Activated CD4-positive, alpha-beta memory T cell treated with anti-CD3 and anti-CD28 coated beads, Interleukin-2, amount 10 ng/mL, durations not matched to agents 7 days and 5 days (primary cell): ENCODE results near the gene FBXW11. TPM values are rescaled to one million over a fixed set of nuclear protein-coding genes. Genes with fewer than 3 reads are reported as not detected.

Experiments used
- CTCF ChIA-PET: fragments of 350-600 bp; sonication (Branson Sonifier 250); formaldehyde crosslinking; loops from one replicate; lab custom pipeline; 2021; ENCODE audit warnings: antibody characterized with exemption, inconsistent platforms; lab: Charles Lee
- POLR2A ChIA-PET: fragments of 350-600 bp; sonication (Branson Sonifier 250); formaldehyde crosslinking; loops from one replicate; lab custom pipeline; 2021; ENCODE audit warnings: antibody characterized with exemption; lab: Charles Lee
- DNase-seq: peaks from one replicate; pipeline ENCODE4 v3.0.0-alpha.2; 2020
- H3K27ac Mint-ChIP-seq: one replicate; pipeline ENCODE4 v1.8.0; 2021; ENCODE audit warnings: mild to moderate bottlenecking, mixed read lengths
- H3K27me3 Mint-ChIP-seq: one replicate; pipeline ENCODE4 v1.8.0; 2021; ENCODE audit warnings: mixed read lengths
- H3K36me3 Mint-ChIP-seq: one replicate; pipeline ENCODE4 v1.8.0; 2021; ENCODE audit warnings: low read depth, mixed read lengths
- H3K4me1 Mint-ChIP-seq: one replicate; pipeline ENCODE4 v1.8.0; 2021; ENCODE audit warnings: mixed read lengths
- H3K4me3 Mint-ChIP-seq: one replicate; pipeline ENCODE4 v1.8.0; 2021; ENCODE audit warnings: mild to moderate bottlenecking, mixed read lengths
- H3K9me3 Mint-ChIP-seq: one replicate; pipeline ENCODE4 v1.8.0; 2021; ENCODE audit warnings: mixed read lengths
- total RNA-seq, 2 experiments: library from RNA; stranded (reverse); gene quantifications; one replicate each; pipeline ENCODE4 v1.2.3, GENCODE V29; 2021

Gene FBXW11
- total RNA-seq, result 10 to 100 TPM; 37.4 to 38.8 TPM

DNA sequence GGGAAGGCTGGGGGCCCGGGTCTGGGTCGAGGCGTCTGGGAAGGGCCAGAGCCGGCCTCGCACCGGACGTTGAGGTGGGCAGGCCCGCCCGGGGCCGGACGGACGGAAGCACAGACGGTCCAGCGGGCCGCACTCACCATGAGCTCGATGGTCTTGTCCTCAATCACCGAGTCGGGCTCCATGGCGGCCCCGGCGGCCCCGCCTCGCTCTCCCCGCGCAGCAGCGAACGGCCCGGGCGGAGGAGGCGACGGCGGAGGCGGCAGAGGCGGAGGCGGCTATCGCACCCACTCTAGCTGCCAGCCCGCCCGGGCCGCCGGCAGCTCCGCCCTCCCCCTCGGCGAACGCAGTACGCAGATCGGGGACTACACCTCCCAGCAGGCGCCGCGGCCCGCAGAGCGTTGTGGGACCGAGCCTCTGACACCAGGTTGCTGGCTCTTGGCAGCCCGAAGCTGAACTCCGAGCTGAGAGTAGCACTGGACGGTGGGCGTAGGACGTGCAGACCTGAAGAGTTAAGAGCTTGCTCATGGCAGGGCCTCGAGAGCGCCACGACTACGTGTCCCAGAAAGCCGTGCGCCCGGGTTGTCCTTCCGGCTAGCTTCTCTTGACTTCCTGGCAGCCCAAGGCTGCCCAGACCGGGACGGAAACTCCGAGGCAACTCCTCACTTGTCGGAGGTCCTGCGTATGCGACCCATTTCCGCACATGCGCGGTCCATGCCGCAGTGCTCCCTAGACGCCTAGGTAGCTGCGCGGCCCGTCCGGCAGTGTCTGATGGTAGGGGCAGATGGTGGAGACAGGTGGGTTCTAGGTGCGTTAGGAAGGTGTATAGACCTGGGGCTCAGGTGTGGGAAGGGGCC lies at the start of gene FBXW11:
TSS of gene FBXW11 (minus strand) at position 318 of the 854 bp plus-strand sequence. CDS start at position 182, 136 bp downstream.
- ChIA-PET POLR2A (interaction anchor here (0.5 to 5.3 kb wide), 45 partner anchors 10 to 1051 kb away, joined by 3 to 44 read pairs (median 4); partner anchors contain the start of genes NPM1, RPL26L1 and STK10), CTCF (interaction anchor here (0.7 to 3.9 kb wide), 21 partner anchors 9 to 766 kb away, joined by 3 to 31 read pairs (median 4); partner anchors contain the start of gene STK10)
- H3K4me3 Mint-ChIP-seq, result peak within 1 kb of the TSS; percentile 90
- no peaks in the 10 kb centered on the region for H3K9me3 Mint-ChIP-seq
- peaks cover 13% of the 10 kb centered on the region for H3K36me3 Mint-ChIP-seq
- peaks cover 50% of the 10 kb centered on the region for H3K4me1 Mint-ChIP-seq
- DNase-seq, result peak; percentile 95
- H3K27ac Mint-ChIP-seq, result peak within 1 kb of the TSS; percentile 94
- H3K27me3 Mint-ChIP-seq, result no peaks in the 10 kb centered on the region

DNA sequence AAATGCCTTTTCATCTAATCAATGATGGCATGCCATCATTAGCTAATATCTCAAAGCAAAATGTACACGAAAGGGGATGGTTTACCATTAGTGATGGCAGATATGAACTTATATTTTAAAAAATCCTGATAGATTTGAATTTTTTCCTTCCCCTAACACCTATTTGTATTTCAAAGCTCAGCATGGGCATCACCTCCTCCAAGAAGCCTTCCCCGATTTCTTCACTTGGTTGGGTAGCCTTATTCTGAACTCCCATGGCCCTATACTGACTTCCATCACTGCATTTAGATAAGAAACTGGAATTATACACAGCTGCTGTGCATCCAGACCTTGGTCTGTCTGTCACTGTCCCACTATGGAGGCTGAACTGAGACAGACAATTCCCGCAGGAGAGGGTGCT lies 49.6 kb upstream of the FBXW11 start:
- DNase-seq, result no peak
- Mint-ChIP-seq H3K4me3 (no peak overlapping the region), H3K9me3 (no peaks in the 10 kb centered on the region), H3K27ac (no peak overlapping the region), H3K4me1 (peaks cover 11% of the 10 kb centered on the region), H3K27me3 (no peaks in the 10 kb centered on the region), H3K36me3 (peaks cover 86% of the 10 kb centered on the region)
- ChIA-PET CTCF (interaction anchor here (0.6 kb wide), 1 partner anchor 236 kb away, joined by 3 read pairs; no protein-coding TSS in a partner anchor), POLR2A (interaction anchor here (3.3 kb wide), 1 partner anchor 10 kb away, joined by 21 read pairs; no protein-coding TSS in a partner anchor)

DNA sequence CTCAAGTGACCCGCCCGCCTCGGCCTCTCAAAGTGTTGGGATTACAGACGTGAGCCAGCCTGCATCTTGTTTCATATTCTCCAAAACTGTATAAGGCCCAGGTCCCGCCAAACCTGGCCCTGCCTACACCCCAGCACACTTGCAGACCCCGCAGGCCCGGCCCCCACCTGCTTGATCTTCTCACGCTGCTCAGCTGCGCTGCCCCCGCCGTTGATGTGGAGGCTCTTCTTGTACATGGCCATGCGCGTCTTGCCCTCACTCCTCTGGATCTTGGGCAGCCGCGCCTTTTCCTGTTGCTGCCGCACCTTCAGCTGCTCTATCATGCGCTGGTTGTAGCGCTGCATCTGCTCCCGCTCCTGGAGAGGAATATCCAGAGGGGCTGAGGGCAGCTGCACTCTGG lies 49.0 kb upstream of the FBXW11 start:
- peaks cover 86% of the 10 kb centered on the region for H3K36me3 Mint-ChIP-seq
- no peaks in the 10 kb centered on the region for H3K27me3 Mint-ChIP-seq
- no peak overlapping the region for H3K27ac Mint-ChIP-seq

DNA sequence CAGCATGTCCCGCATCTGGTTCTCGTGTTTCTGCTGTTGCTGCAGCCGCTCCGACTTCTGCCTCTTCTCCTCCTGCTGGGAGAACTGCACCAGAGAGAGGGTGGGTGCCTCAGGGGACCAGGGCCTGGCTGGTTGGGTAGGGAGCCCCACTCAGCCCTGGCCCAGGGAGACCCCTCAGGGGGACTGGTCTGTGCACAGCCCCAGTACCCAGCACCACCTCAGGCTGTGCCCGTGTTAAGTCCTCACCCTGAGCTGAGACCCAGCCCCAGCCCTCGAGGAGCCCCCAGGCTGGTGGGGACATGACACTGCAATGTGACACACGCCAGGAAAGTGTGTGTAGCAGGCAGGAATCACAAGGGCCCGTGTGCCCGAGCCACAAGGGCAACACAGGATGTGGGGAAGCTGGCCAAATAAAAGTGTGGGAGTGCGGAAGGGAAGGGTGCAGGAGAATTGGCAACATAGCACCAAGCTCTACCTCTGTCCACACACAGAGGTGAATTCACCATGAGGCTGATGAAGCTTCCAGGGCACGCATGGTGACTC lies 48.2 kb upstream of the FBXW11 start:
- Mint-ChIP-seq H3K27me3 (no peaks in the 10 kb centered on the region), H3K9me3 (no peaks in the 10 kb centered on the region), H3K4me3 (no peak overlapping the region), H3K36me3 (peaks cover 86% of the 10 kb centered on the region), H3K27ac (no peak overlapping the region), H3K4me1 (peaks cover 11% of the 10 kb centered on the region)
- CTCF ChIA-PET, result interaction anchor here (1.3 kb wide), 1 partner anchor 9 kb away, joined by 3 read pairs; no protein-coding TSS in a partner anchor
- POLR2A ChIA-PET, result interaction anchor here (1.4 to 3.3 kb wide), 2 partner anchors 11 to 48 kb away, joined by 3 to 21 read pairs; partner anchors contain the start of gene FBXW11
- no peak for DNase-seq

More for the DNA sequence above, 49.0 kb upstream of the FBXW11 start:
- Mint-ChIP-seq H3K9me3 (no peaks in the 10 kb centered on the region), H3K4me3 (no peak overlapping the region), H3K4me1 (peaks cover 11% of the 10 kb centered on the region)
- ChIA-PET POLR2A (interaction anchor here (1.4 to 3.3 kb wide), 2 partner anchors 11 to 48 kb away, joined by 3 to 21 read pairs; partner anchors contain the start of gene FBXW11), CTCF (interaction anchor here (0.6 kb wide), 1 partner anchor 237 kb away, joined by 3 read pairs; no protein-coding TSS in a partner anchor)
- DNase-seq, result no peak

DNA sequence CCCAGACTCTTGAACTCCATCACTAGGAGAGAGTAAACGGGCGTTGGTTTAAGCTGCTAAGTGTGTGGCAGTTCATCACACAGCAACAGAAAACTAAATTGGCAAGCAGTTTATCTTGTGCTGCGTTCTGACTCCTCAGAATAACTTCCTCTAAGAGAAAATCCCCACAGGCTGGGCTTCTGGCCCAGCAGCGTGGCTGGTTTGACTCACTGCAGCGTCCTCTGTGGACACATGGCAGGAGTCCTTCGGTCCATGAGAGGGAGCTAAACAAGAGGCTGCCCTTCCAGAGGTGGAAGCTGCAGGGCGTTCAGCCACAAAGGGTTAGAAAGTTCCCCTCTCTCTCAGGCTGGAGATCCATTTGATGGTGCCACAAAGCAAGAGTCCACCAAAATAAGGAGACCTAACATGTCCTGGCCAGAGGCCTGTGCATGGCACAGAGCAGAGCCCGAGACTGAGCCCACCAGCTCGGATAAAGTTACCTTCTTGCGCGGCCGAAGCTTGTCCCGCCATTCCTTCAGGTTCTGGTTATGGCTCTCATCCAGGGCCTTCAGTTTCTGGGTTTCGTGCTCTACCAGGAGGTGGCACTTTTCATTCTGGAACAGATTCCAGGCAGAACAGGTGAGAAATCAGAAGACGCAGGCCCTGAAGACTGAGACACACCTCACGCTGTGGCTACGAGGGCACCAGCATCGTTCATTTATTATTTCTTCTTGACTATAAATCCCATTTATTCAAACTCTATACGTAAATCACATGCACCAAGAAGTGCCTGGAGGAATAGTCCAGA lies 46.2 kb upstream of the FBXW11 start:
- CTCF ChIA-PET, result interaction anchor here (0.6 to 1.1 kb wide), 2 partner anchors 34 to 240 kb away, joined by 3 to 5 read pairs; no protein-coding TSS in a partner anchor
- H3K4me3 Mint-ChIP-seq, result no peak overlapping the region
- POLR2A ChIA-PET, result interaction anchor here (0.8 to 1.2 kb wide), 3 partner anchors 11 to 182 kb away, joined by 3 to 4 read pairs (median 3); no protein-coding TSS in a partner anchor
- H3K9me3 Mint-ChIP-seq, result no peaks in the 10 kb centered on the region
- no peak for DNase-seq
- peaks cover 90% of the 10 kb centered on the region for H3K36me3 Mint-ChIP-seq
- H3K27me3 Mint-ChIP-seq, result no peaks in the 10 kb centered on the region
- H3K27ac Mint-ChIP-seq, result no peak overlapping the region
- peaks cover 20% of the 10 kb centered on the region for H3K4me1 Mint-ChIP-seq

DNA sequence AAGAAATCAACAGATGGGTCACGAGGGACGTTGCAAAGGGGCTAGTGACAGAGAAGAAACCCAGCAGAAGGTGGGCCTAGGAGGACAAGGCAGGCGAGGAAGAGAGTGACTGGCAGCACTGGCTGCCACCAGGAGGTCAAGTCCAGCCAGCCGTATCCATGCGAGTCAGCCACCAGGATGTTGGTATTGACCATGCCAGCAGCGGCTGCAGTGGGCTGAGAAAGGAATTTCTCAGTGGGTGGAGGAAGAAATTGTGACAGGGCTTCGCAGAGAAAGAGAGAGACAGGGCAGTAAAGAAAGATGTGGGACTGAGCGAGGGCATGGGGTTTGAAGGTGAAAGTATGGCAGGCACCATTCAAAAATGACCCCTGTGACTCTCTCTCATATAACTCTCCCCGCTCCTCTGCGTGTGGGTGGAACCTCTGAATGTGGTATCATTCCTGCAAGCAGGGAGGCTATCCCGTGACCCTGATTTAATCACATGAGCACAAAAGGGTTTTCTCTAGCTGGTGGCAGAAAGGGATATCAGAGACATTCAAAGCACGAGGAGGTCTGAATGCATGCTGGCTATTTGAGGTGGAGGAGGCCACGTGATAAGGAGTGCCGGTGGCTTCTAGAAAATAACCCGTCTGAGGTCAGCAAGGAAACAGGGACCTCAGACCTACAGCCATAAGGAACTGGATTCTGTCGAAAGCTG lies 45.4 kb upstream of the FBXW11 start:
- Mint-ChIP-seq H3K36me3 (peaks cover 87% of the 10 kb centered on the region), H3K4me3 (no peak overlapping the region), H3K9me3 (no peaks in the 10 kb centered on the region), H3K27me3 (no peaks in the 10 kb centered on the region), H3K27ac (no peak overlapping the region), H3K4me1 (peaks cover 18% of the 10 kb centered on the region)
- POLR2A ChIA-PET, result interaction anchor here (0.9 to 1.2 kb wide), 2 partner anchors 12 to 183 kb away, joined by 3 read pairs; no protein-coding TSS in a partner anchor
- CTCF ChIA-PET, result no interaction called here
- DNase-seq, result no peak

DNA sequence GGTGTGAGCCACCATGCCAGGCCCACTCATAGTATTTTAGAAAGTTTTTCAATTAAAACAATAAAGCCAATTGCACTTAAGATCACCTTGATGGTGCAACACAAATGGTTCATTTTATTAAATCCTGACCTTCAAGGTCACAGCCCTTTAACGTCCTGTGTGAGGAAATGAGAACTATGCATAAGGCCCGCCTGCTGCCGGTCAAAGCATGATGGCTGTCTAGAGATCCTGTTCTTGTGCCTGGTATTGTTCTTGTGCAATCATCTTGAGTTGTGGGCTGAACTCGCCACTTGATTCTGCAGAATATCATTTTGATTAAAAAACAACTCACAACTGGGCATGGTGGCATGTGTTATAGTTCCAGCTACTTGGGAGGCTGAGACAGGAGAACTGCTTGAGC lies 43.6 kb upstream of the FBXW11 start:
- Mint-ChIP-seq H3K27me3 (no peaks in the 10 kb centered on the region), H3K27ac (no peak overlapping the region), H3K4me1 (peaks cover 13% of the 10 kb centered on the region), H3K9me3 (no peaks in the 10 kb centered on the region), H3K4me3 (no peak overlapping the region), H3K36me3 (peaks cover 81% of the 10 kb centered on the region)
- DNase-seq, result no peak
- CTCF ChIA-PET, result no interaction called here
- POLR2A ChIA-PET, result interaction anchor here (1.3 kb wide), 1 partner anchor 14 kb away, joined by 3 read pairs; no protein-coding TSS in a partner anchor

DNA sequence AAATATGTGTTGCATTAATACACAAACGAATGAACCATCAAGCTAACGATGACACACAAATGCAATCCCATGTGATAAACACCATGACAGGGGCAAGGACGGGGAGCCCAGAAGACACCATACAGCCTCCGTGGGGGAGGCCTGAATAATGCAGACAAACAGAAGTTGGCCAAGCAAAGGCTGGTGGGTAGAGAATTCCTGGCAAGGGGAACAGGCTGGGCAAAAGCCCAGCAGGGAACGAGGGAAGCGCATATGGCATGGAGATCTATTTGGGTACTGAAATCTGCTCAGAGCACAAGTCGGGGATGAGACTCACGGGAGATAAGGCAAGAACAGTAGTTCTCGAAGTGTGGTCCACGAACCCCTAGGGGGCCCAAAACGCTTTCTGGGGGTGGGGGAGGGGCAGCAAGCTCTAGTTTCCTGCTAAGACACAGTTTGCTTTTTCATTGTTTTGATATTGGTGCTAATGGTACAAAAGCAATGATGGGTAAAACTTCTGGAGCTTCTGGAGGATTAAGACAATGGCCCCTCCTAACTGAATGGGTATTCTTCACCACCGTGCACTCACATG lies 42.9 kb upstream of the FBXW11 start:
- no peak overlapping the region for H3K4me3 Mint-ChIP-seq
- peaks cover 81% of the 10 kb centered on the region for H3K36me3 Mint-ChIP-seq
- H3K4me1 Mint-ChIP-seq, result peaks cover 13% of the 10 kb centered on the region
- no peaks in the 10 kb centered on the region for H3K27me3 Mint-ChIP-seq
- POLR2A ChIA-PET, result interaction anchor here (1.3 kb wide), 1 partner anchor 13 kb away, joined by 3 read pairs; no protein-coding TSS in a partner anchor
- no peaks in the 10 kb centered on the region for H3K9me3 Mint-ChIP-seq
- CTCF ChIA-PET, result no interaction called here
- DNase-seq, result no peak
- H3K27ac Mint-ChIP-seq, result no peak overlapping the region

DNA sequence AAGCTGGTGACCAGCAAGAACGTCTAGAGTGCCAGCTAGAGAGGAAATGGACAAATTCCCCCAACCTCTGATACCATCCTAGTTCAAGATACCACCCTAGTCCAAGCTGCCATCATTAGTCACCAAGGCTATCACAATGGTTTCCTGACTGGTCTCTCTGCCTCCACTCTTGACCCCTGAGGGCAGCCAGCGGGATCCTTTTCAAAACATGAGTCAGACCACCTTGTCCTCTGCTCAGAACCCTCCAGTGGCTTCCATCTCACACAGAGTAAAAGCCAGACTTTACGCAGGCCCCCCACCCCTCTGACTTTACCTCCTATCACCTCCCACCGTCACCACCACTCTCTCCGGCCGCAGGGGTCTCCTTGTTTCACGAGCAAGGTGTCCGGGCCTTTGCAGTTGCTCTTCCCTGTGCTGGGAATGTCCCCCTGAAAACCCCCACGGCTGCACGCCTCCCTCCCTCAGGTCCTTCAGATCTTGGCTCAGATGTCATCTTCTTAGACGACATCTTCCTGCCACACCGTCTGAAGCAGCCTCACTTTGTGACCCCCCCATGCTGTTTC lies 42.2 kb upstream of the FBXW11 start:
- Mint-ChIP-seq H3K4me3 (peak overlapping the region; percentile 14), H3K9me3 (no peaks in the 10 kb centered on the region), H3K27ac (no peak overlapping the region), H3K36me3 (peaks cover 83% of the 10 kb centered on the region), H3K4me1 (peaks cover 13% of the 10 kb centered on the region), H3K27me3 (no peaks in the 10 kb centered on the region)
- POLR2A ChIA-PET, result no interaction called here
- no peak for DNase-seq
- CTCF ChIA-PET, result interaction anchor here (1.9 kb wide), 1 partner anchor 11 kb away, joined by 7 read pairs; no protein-coding TSS in a partner anchor

DNA sequence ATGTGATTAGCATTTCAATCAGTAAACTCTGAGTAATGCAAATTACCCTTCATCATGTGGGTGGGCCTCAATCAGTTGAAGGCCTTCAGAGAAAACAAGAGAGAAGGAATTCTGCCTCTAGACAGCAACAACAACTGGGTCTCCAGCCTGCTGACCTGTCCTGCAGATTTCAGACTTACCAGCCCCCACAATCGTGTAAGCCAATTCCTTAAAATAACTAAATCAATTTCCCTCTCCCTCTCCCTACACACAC lies 41.7 kb upstream of the FBXW11 start:
- H3K4me3 Mint-ChIP-seq, result no peak overlapping the region
- no peak overlapping the region for H3K27ac Mint-ChIP-seq
- peaks cover 83% of the 10 kb centered on the region for H3K36me3 Mint-ChIP-seq
- POLR2A ChIA-PET, result no interaction called here
- peaks cover 13% of the 10 kb centered on the region for H3K4me1 Mint-ChIP-seq
- no peaks in the 10 kb centered on the region for H3K27me3 Mint-ChIP-seq
- CTCF ChIA-PET, result interaction anchor here (1.9 kb wide), 1 partner anchor 11 kb away, joined by 7 read pairs; no protein-coding TSS in a partner anchor
- no peak for DNase-seq
- no peaks in the 10 kb centered on the region for H3K9me3 Mint-ChIP-seq

DNA sequence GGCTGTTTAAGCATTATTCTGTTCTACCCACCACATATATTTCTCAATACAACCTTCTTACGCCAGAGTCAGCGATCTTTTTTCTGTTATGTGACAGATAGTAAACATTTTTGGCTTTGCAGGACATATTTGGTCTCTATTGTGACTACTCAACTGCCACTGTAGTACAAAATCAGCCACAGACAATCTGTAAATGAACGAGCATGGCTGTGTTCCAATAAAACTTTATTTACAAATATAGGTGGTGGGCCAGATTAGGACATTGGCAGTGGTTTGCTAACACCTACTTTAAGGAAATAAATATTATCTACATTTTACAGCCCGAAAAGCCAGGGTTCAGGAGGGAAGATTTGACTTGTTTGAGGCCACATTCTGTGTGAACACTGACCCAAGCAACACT lies 40.2 kb upstream of the FBXW11 start:
- no peak for DNase-seq
- Mint-ChIP-seq H3K9me3 (no peaks in the 10 kb centered on the region), H3K27ac (no peak overlapping the region), H3K4me1 (peaks cover 13% of the 10 kb centered on the region), H3K36me3 (peaks cover 70% of the 10 kb centered on the region), H3K4me3 (no peak overlapping the region), H3K27me3 (no peaks in the 10 kb centered on the region)
- ChIA-PET CTCF (interaction anchor here (1.9 kb wide), 1 partner anchor 13 kb away, joined by 7 read pairs; no protein-coding TSS in a partner anchor), POLR2A (no interaction called here)
